Lower leg skin (tissue), 4 donors: ENCODE results near the gene ZCCHC14. TPM values are rescaled to one million over a fixed set of nuclear protein-coding genes. Genes with fewer than 3 reads are reported as not detected.
"Not testable (repeated sequence)": the region's sequence is repeated elsewhere in the genome, so short reads cannot be mapped to it uniquely, and the experiment has no call there.

Experiments used
- DNase-seq, 2 donors: peaks; one replicate each; pipeline ENCODE4 v3.0.0-alpha.2; 2019; ENCODE audit warnings: low spot score in 2 of 2
- H3K4me3 ChIP-seq: fragments of 200-600 bp; sonication (generic); 2 replicates; pipeline ENCODE4 v1.5.1; 2017; ENCODE audit warnings: mild to moderate bottlenecking, low read depth; ENCODE audit not compliant: poor library complexity, severe bottlenecking
- CTCF ChIP-seq, 3 donors: fragments of 450-650 bp; IDR thresholded peaks; one replicate each; pipeline ENCODE4 v1.5.1; 2016; ENCODE audit warnings: antibody characterized with exemption in 3 of 3, mild to moderate bottlenecking in 3 of 3, moderate library complexity in 2 of 3
- POLR2A ChIP-seq, 2 donors: fragments of 450-650 bp; IDR thresholded peaks; one replicate each; pipeline ENCODE4 v1.6.1; 2016 to 2017; ENCODE audit warnings: antibody characterized with exemption in 2 of 2, mild to moderate bottlenecking in 1 of 2, moderate library complexity in 1 of 2
- WGBS, 2 donors: methylation state at CpG; one replicate each; pipeline ENCODE4 v1.1.5; 2018; 5-methylcytosine and 5-hydroxymethylcytosine counted together
- intact Hi-C: fragments of 100-400 bp; cut with DNase I; formaldehyde crosslinking; loops from one replicate; pipeline ENCODE4 v1.15.0; 2023; ENCODE audit warnings: low total_unique reads
- total RNA-seq, 4 donors: library from RNA; depleted of rRNA; stranded (reverse); fragments of >200 nt; gene quantifications; one replicate each; pipeline ENCODE4 v1.1.0, GENCODE V29; 2016

ZCCHC14 gene
- total RNA-seq, 4 donors from 2014 or later, result 13.7 to 25.4 (median 23.6) TPM

- peak; percentile 38 to 89 for DNase-seq
- 55 to 68% methylated on average over 16 to 21 of the region's 21 CpGs for WGBS, 2 donors
- H3K4me3 ChIP-seq, intact Hi-C loops: not testable (repeated sequence)
These were observed 25.7 kb upstream of the ZCCHC14 start for GRCh38 chr16:87518430-87519051.

- intact Hi-C loops, H3K4me3 ChIP-seq: not testable (repeated sequence)
- 26 to 36% methylated on average over 18 to 27 of the region's 34 CpGs for WGBS, 2 donors
- peak; percentile 58 to 93 for DNase-seq
These were observed 25.0 kb upstream of the ZCCHC14 start for GRCh38 chr16:87517610-87518429.

- no peak overlapping the region for H3K4me3 ChIP-seq
- TF ChIP-seq CTCF (IDR thresholded peaks at IDR 0.05) (no peak), POLR2A (IDR thresholded peaks at IDR 0.05) (no peak)
- WGBS, 2 donors, result 89 to 93% methylated on average over 12 of the region's 12 CpGs
- no peak for DNase-seq
- intact Hi-C loops, result no loop called here
These were observed 23.5 kb upstream of the ZCCHC14 start for GRCh38 chr16:87516361-87516760.

GRCh38 chr16:87515475-87516330 lies 22.9 kb upstream of the ZCCHC14 start:
- no peak for TF ChIP-seq POLR2A (IDR thresholded peaks at IDR 0.05)
- TF ChIP-seq CTCF (IDR thresholded peaks at IDR 0.05), result no peak
- DNase-seq, result no peak
- H3K4me3 ChIP-seq, result no peak overlapping the region
- intact Hi-C loops, result no loop called here
- 85 to 93% methylated on average over 19 of the region's 19 CpGs for WGBS, 2 donors

- H3K4me3 ChIP-seq, intact Hi-C loops, DNase-seq: not testable (repeated sequence)
- WGBS, 2 donors, result 94 to 95% methylated on average over 4 of the region's 4 CpGs
These were observed 17.0 kb upstream of the ZCCHC14 start for GRCh38 chr16:87509778-87510177.

- DNase-seq, result no peak
- intact Hi-C loops, result no loop called here
- WGBS, 2 donors, result 36 to 47% methylated on average over 25 of the region's 25 CpGs
- TF ChIP-seq POLR2A (IDR thresholded peaks at IDR 0.05) (no peak), CTCF (IDR thresholded peaks at IDR 0.05) (no peak)
- no peak overlapping the region for H3K4me3 ChIP-seq
These were observed 14.7 kb upstream of the ZCCHC14 start for GRCh38 chr16:87507351-87508069.
